SH-SY5Y (cell line): ENCODE results near the gene CCDC13.

Experiments
- GATA2 ChIP-seq: IDR thresholded peaks from 2 replicates; pipeline ENCODE4 v1.6.1; 2011; ENCODE audit warnings: mild to moderate bottlenecking, low read depth, low read length
- GATA3 ChIP-seq: IDR thresholded peaks from 2 replicates; pipeline ENCODE4 v1.6.1; 2011; ENCODE audit warnings: low read depth, mild to moderate bottlenecking, low read length, moderate library complexity

DNA sequence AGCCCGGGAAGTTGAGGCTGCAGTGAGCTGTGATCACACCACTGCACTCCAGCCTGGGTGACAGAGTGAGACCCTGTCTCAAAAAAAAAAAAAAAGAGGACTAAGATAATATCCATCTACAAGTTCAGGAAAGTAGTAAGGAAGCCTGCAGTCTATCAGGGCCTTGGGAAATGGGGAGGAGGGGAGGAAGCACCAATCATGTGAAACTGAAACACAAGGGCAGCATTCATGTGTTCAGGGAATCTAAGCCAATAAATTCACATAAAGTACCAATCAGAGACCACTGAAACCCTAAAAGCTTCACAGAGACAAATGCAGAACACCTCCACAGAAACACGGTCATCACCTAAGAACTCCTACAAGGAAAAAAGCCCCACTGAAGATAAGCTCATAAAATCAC lies 47.6 kb downstream of the CCDC13 start:
- TF ChIP-seq GATA3: no peak
- TF ChIP-seq GATA2: no peak
